Glomerular endothelial cell (primary cell): ENCODE measurements around the gene AP5B1. TPM values are rescaled to one million over a fixed set of nuclear protein-coding genes. Genes with fewer than 3 reads are reported as not detected.

Experiments
- DNase-seq: peaks from one replicate; pipeline ENCODE4 v3.0.0-alpha.2; 2011; ENCODE audit warnings: low read depth, low spot score; ENCODE audit errors: extremely low read depth
- total RNA-seq: library from RNA; depleted of rRNA; stranded (reverse); fragments of >200 nt; gene quantifications from 2 replicates; pipeline ENCODE4 v1.2.3, GENCODE V29; 2015

The AP5B1 gene
- total RNA-seq, 1 donor from 2014 or later, result 18.8 TPM

GRCh38 chr11:65787649-65788622 is 7.2 kb upstream of the AP5B1 start:
- DNase-seq, result no peak

- DNase-seq, result no peak
Observed at GRCh38 chr11:65786786-65787636, 6.2 kb upstream of the AP5B1 start, which contains the start of gene OVOL1. OVOL1 (plus strand) TSS chr11:65787063; CDS start chr11:65787374, 311 bp downstream.

GRCh38 chr11:65786008-65786785 is 5.4 kb upstream of the AP5B1 start:
- DNase-seq, result no peak

- no peak for DNase-seq
Observed at GRCh38 chr11:65785319-65786007, 4.7 kb upstream of the AP5B1 start.

GRCh38 chr11:65782816-65783228 is 2.0 kb upstream of the AP5B1 start:
- DNase-seq, result no peak

GRCh38 chr11:65781962-65782815 is 1.4 kb upstream of the AP5B1 start:
- no peak for DNase-seq

GRCh38 chr11:65781152-65781961 is 581 bp upstream of the AP5B1 start:
- DNase-seq, result no peak

GRCh38 chr11:65779919-65780769 is 632 bp downstream of the AP5B1 start:
- DNase-seq, result peak; percentile 9

- DNase-seq, result no peak
Observed at GRCh38 chr11:65779669-65779918, 1.2 kb downstream of the AP5B1 start.

- no peak for DNase-seq
Observed at GRCh38 chr11:65778901-65779668, 1.7 kb downstream of the AP5B1 start.

GRCh38 chr11:65778431-65778900 is 2.3 kb downstream of the AP5B1 start:
- no peak for DNase-seq

- DNase-seq, result no peak
Observed at GRCh38 chr11:65777821-65778361, 2.9 kb downstream of the AP5B1 start.

GRCh38 chr11:65777241-65777640 is 3.5 kb downstream of the AP5B1 start:
- DNase-seq, result no peak

GRCh38 chr11:65776710-65777141 is 4.0 kb downstream of the AP5B1 start:
- DNase-seq, result no peak

GRCh38 chr11:65776196-65776595 is 4.6 kb downstream of the AP5B1 start:
- DNase-seq, result no peak

GRCh38 chr11:65774525-65775306 is 6.1 kb downstream of the AP5B1 start:
- DNase-seq, result no peak
